Eye (tissue), 1 donor: ENCODE measurements around the gene CCDC183.
"Not testable (repeated sequence)": the region's sequence is repeated elsewhere in the genome, so short reads cannot be mapped to it uniquely, and the experiment has no call there.

Experiments
- DNase-seq: peaks from one replicate; pipeline ENCODE4 v3.0.0-alpha.2; 2015

The CCDC183 gene

DNA sequence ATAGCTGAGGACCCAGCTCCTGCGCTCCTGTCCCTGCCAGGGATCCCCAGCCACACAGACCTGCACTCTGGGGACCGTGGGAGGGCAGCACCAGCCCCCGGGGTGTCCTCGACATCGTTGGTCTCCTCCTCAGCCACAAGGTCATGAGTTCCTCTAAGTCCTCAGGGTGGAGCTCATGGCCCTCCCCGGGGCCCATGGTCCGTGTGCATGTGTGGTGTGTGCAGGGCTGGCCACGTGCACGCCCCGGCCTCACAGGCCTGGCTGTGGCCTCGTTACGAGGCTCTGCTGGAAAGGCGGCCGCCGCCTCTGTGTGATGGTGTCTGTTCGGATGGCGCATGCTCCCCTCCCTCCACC, 30.0 kb downstream of the CCDC183 start:
- no peak for DNase-seq

DNA sequence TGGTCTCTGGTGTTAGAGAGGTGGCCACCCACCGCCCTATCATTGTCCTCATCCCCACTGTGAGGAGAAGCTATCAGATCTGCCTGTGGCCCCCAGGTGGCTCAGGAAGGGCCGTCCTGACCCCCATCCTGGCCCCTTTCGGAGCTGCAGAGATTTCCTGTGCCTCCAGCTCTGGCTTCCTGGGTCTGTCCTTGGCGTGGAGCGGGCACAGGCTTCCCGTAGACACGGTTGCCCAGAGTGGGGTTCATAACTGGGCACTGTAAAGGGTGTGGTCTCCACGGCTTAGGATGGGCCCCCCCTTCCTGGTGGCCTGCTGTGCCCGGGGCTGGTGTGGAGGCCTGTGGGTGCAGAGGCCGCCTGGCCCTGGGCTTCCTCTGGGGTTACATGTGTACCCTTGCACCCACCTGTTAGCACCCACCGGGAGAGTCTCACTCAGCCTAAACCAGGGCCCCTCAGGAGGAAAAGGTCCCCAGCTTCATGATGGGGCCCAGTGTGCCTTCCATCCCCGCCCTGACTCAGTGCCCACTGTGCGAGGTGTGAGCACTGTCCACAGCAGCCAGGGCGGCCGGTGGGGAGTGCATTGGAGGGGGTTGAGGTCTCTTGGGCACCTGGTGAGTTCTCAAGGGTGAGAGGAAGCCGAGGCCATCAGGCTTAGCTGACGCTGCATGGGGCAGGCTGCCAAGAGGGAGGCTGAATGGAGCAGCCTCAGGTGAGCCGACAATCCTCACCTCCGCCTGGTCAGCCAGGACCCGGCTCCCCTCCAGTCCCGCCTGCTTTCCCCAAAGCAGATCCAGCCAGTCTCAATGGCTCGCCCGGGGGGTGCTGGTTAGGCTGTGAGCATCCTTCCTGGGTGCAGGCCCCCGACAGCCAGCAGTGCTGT, 30.8 kb downstream of the CCDC183 start:
- DNase-seq = no peak

DNA sequence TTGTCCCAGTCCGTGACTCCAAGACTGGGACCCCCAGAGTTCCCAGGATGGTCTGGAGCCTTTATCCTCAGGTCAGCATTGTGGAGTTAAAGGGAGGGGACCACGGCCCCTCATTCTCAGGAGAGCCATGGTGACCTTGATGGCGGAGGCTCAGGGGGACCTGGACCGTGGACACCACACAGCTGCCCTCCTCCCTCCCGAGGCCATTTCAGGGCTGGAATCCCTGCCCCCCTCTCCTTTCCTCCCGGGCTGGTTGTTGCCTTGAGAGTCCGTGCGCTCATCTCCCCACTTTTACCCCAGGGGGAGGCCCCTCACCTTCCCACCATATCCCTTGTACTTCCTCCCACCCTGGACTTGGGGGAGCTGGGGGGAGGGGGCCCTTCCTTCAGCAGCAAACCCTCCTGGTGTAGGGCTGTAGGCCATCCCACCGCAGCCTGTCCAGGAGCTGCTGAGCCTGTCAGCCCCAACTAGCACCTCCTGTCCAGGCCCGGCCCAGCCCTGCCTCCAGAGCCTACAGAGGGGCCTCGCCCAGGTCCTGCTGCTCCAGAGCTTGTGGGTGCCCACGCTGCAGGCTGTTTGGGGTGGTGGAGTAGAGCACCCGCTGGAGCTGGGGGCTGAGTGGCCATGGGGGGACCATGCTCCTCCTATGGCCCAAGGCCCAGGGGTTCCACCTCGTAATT, 31.8 kb downstream of the CCDC183 start:
- DNase-seq = no peak

DNA sequence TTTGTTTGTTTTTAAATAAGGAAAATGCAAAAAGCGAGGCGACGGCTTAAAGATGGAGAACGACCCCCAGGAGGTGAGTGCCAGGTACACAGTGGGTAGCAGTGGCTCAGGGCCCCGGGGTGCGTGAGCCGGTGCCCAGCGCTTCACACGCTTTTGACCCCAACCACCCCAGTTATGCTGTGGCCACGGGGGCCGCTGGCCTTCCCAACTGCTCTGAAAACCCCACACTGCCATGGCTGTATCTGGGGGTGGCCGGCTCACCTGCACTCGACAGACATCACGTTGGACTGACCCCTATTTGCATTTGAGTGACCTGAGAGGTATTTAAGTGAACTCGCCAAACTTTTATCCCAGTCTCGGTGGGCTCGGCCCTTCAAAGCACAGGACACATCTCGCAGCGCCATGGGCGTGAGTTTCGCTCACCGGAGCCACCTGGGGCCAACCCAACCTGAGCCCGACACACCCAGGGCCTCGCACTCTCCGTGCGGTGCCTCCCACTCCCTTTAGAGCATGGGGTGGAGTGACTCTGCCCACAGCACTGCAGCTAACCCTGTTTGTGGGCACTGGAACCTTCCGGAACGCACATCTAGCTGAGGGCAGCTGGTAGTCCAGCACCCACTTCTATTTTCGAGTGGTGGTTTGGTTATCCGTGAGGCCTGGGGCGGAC, 32.5 kb downstream of the CCDC183 start:
- no peak for DNase-seq

DNA sequence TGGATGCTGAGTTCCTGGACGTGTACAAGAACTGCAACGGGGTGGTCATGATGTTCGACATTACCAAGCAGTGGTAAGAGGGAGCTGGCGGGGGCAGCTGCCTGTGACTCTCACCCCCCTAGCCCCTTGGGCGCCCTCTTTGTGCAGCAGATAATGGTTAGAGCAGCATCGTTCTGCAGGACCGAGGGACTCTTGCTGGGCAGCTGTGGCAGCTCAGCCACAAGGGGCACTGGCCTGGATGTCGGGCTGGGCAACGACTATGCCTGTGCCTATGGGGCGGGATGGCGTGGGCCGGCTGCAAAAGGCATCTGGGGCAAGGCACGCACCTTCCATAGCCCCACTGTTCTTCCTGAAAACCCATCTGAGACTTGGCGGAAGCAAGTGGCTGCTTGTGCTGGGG, 33.3 kb downstream of the CCDC183 start:
- no peak for DNase-seq

DNA sequence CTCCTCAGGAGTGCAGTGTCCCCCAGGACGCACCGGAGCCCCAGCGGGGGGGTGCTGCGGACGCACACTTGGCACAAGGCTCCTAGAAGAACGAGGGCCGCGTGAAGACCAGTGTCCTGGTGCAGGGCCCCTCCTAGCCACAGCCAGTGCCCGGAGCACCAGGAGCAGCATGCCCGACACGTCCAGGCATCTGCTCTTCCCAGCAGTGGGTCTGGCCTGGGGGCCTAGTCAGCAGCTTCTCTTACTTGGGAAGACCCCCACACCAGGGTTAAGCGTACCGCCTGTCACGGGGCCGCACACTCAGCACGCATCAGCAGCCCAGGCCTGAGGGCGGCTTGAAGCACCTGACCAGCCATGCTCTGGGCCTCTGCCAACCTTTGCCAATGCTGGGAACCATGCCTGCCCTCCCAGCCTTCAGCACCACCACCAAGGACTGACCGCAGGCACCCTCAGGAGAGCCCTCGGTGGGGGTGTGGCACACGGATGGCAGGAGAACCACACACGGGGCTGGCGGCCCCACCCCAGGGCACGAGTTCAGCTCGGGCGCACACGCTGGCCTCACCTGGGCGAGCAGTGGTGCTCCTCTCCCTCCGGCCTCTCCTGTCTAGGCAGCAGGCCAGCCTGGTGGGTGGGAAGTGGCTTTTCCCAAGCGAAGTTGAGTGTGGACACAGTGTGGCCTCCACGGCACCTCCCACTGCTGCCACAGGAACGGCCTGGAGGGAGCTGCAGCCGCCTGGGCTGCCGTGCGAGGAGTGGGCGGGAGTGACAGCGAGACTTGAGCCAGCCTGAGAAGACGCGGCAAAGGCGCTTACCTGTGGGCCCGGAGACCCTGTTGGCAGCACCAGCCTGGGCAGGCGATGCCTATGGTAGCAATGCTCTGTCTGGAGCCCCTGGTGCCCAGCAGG, 34.1 kb downstream of the CCDC183 start:
- DNase-seq = no peak

DNA sequence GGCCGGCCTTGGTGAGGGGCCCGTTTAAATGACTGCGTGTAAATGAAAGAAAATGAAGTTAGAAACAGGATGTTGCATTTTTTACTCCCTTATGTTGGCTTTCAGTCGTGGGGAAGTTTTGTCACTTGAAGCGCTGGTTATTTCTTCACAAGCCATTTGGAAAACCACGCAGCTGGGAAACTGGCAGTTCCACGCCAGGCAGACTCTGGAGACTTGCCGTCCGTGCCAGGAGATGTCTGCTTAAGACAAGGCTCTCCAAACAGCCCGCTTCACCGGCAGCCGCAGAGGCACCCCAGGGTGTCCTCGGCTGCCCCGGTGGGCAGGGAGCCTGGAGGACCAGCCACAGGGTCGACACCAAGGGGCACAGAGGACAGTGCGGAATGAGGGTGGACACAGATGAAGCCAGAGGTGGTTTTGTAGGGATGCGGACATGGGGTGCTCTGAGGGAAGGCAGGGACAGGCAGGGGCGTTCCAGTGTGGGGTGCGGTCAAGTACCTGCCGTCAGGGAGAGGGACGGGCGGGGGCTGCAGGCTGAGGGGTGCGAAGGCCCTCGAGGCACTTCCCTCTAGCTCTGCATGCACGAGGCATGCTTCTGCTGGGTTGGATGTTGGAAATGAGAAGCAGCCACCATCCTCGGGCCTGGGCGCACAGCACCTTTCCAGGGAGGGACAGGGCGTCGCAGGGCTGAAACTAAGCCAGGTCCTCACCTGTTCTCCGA, 35.0 kb downstream of the CCDC183 start:
- DNase-seq = no peak

DNA sequence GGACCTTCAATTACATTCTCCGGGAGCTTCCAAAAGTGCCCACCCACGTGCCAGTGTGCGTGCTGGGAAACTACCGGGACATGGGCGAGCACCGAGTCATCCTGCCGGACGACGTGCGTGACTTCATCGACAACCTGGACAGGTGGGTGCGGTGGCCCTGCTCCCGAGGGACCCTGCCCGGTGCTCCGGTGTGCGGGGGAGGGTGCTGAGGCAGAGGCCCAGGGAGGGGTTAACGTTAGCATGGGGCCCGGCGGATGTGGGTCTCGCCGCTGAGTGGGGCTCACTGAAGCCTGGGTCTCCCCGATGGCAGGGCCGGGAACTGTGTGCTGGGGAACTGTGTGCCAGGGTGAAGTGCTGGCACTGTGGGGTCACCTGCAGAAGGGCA, 35.6 kb downstream of the CCDC183 start:
- DNase-seq = no peak

DNA sequence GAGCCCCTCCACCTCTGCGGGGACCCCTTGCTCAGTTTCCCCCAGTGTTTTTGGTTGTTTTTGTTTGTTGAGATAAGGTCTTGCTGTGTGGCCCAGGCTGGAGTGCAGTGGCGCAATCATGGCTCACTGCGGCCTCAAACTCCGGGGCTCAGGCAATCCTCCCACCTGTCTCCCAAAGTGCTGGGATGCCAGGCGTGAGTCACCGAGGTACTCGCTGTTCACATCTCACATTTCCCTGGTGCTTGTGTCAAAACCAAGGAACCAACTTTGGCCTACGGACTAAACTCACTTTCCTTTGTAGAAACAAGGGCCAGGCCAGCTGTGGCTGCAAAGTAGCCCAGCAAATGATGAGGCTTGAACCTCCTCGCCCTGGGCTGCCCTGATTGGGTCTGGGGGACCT, 36.4 kb downstream of the CCDC183 start:
- DNase-seq = no peak

DNA sequence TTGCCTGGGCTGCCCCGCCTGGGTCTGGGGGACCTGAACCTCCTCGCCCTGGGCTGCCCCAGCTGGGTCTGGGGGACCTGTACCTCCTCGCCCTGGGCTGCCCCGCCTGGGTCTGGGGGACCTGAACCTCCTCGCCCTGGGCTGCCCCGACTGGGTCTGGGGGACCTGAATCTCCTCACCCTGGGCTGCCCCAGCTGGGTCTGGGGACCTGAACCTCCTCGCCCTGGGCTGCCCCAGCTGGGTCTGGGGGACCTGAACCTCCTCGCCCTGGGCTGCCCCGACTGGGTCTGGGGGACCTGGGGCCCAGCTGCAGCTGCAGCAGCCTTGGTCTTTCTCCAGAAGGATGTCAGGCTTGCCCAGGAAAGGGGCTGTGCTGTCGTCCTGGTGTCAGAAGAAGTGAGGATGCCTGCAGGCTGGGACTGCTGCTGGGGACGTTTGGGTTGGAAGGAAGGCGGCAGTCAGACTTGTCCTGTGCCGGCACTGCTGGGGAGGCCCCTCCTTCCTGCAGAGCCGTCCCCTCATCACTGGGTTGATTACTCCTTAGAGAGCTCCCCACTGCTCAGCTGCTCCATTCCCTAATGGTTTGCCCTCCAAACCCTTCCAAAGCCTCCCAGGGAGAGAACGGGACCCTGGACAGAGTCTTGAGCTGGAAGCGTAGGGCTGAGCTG, 37.4 kb downstream of the CCDC183 start:
- not testable (repeated sequence) for DNase-seq

DNA sequence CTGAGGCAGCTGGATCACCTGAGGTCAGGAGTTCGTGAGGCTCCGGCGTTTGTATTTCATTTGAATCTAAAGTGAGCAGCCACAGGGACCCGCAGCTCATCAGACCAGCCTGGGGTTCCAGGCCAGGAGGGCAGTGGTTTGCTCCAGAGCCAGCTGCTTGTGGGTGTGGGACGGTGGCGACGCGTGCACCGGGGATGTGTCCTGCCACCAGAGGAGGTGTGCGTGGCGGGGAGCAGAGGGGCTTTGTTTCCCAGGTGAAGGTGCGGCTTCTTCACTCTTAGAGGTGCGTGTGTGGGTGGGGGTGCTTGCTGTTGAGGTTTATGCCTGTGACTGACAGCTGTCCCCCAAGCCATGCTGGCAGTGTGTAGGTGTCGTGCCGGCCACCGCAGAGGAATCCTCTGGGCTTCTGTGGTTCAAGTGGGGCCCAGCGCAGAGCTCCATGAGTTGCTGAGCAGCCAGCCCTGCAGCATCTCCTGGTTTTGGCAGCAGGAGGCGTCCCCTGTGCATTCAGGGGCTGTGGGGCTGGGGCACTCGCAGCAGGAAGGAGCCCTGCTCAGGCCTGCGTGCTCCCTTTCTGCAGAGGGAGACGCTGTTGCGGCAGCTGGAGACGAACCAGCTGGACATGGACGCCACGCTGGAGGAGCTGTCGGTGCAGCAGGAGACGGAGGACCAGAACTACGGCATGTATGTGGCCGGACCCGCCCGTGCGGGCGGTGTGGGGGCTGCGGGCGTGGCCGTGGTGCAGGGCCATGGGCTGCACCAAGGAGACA, 39.2 kb downstream of the CCDC183 start:
- DNase-seq = no peak

DNA sequence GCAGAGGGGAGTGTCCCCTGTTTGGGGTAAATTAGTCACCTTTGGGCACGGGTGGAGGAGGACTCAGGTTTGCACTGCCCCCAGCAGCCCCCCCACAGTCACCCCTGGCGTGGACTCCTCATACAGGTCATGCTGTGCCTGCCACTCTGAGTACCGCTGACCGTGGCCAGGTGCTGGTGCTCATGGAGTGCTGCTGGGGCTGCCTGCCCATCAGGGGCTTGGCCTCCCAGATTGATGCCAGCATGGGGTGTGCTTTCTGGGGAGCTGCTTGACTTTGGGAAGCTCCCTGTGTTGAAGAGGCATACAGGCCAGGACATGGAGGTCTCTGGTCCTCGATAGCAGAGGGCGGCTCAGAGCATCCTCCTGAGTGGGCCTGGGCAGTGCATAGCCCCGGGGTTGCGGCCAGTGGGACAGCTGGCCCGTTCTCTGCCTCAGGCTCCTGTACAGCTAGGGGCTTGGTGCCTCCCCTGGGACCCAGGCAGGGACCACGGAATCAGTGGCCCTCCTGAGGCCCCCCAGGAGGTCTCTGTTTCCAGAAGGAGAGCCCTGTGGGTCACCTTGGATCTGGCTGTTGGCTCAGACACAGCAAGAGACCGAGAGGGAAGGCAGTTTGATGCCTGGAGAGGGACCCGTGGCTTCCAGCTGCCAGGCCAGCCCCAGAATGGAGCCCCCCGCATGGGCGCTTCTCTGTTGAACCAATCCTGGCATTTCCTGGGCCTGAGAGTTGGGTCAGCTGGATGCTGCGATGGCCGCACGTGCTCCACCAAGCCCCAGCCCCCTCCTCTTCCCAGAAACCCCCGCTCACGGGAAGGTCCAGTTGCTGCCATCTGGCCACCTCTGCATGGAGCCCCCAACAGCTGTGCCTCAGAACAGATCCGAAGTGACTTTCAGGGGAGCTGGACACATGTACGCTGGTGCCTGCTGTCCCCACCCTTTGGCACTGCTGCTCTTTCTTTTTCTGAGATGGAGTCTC, 40.1 kb downstream of the CCDC183 start:
- DNase-seq = no peak

DNA sequence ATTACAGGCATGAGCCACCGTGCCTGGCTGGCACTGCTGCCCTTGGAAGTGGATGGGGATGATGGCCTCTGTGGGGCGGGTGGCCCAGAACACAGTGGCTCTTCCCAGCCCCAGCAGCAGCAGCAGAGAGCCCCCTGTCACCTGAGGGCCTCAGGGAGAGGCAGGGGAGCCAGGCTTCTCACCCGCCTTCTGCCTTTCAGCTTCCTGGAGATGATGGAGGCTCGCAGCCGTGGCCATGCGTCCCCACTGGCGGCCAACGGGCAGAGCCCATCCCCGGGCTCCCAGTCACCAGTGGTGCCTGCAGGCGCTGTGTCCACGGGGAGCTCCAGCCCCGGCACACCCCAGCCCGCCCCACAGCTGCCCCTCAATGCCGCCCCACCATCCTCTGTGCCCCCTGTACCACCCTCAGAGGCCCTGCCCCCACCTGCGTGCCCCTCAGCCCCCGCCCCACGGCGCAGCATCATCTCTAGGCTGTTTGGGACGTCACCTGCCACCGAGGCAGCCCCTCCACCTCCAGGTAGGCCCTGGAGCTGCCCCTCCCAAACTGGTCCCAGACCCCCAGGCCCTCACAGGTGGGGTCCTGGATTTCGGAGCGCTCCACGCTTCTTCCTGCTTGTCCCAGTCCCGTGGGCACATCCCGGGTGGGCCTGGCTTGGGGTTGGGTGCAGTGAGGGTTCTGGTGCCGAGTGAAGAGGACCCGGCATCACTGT, 41.2 kb downstream of the CCDC183 start:
- no peak for DNase-seq

DNA sequence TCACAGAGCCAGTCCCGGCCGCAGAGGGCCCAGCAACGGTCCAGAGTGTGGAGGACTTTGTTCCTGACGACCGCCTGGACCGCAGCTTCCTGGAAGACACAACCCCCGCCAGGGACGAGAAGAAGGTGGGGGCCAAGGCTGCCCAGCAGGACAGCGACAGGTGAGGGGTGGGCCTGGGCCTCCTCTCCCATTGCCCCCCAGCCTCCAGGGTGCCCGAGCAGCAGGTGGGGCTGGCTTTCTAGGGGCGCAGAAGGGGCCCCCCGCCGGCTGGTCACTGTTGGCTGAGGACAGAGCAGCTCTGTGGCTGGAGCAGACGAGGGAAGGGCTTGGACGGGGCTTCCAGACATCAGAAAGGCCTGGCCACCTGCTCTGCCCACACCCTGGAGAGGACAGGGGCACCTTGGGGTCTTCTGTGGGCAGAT, 41.7 kb downstream of the CCDC183 start:
- DNase-seq = not testable (repeated sequence)

DNA sequence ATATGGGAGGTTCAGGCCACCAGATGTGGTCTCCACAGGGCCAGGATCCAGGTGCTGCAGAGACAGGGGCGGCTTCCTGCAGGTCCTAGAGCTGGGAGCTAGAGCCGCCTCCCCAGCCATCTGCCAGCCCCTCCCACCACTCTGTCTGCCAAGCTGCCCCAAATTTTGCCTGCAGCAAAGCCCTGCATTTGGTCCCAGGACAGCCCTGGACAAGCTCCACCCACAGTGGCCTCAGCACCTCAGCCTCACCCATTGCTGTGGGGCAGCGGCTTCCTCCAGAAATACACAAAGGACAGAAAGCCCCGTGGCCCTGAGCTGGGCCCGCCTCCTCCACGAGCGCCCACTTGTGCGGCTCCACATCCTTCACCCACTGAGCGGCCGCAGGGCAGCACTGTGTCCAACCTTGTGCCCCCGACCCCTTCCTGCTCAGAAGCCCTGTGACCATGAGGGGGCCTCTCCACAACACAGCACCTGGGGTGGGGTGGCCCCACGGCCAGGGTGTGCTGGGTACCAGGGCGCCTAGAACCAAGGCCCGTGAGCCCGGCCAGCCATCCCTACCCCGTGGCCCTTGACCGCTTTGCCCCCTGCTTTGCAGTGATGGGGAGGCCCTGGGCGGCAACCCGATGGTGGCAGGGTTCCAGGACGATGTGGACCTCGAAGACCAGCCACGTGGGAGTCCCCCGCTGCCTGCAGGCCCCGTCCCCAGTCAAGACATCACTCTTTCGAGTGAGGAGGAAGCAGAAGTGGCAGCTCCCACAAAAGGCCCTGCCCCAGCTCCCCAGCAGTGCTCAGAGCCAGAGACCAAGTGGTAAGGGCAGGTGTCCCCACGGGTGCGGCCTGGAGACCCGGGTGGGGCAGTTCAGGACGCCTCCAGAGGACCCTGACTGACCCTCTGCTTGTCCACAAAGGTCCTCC, 42.4 kb downstream of the CCDC183 start:
- no peak for DNase-seq

DNA sequence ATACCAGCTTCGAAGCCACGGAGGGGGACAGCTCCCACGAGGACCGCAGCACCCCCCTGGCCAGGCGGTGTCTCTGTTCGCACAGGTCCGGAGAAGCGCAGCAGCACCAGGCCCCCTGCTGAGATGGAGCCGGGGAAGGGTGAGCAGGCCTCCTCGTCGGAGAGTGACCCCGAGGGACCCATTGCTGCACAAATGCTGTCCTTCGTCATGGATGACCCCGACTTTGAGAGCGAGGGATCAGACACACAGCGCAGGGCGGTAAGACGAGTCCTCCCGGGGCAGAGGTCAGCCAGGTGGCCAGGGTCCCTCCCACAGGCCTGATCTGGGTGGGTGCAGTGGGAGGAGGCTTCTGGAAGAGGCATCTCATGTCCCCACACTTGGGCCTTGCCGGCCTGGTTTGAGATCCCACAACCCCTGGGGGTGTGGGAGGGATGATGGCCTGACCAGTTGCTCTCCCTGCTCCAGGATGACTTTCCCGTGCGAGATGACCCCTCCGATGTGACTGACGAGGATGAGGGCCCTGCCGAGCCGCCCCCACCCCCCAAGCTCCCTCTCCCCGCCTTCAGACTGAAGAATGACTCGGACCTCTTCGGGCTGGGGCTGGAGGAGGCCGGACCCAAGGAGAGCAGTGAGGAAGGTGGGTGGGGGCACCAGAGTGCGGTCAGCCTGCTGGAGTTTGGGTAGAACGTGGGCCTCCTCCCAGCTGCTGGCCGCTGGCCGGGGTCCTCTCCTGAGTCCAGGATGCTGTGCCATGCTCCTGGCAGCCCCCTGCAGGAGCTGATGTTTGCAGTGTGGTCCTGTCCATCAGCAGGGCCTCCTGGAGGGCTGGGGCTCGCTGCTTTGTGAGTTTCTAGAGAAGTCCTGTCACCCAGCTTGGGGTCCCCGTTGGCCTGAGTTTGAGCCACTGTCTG, 43.3 kb downstream of the CCDC183 start:
- DNase-seq = no peak
